A549 (cell line): Measurements from ENCODE around the gene DDX10. TPM values are rescaled to one million over a fixed set of nuclear protein-coding genes. Genes with fewer than 3 reads are reported as not detected.

ENCODE experiments used
- ATAC-seq, 2 experiments: fragments of 200-7000 bp in 1 of 2; fragments of >200 bp in 1 of 2; cut with Nextera tagmentation in 1 of 2; cut with Tn5 transposase in 1 of 2; 3 replicates each; pipeline versions ENCODE4 v1.8.0 to v1.9.1; 2018 to 2020; ENCODE audit warnings: mild to moderate bottlenecking in 1 of 2, moderate library complexity in 1 of 2
- CTCF ChIA-PET: fragments of 300-600 bp; sonication (Branson Sonifier 250); formaldehyde crosslinking; extraction: SDS; loops from one replicate; lab custom pipeline; 2021; ENCODE audit warnings: antibody characterized with exemption, inconsistent platforms; lab: Yijun Ruan, JAX
- POLR2A ChIA-PET: fragments of 350-600 bp; formaldehyde crosslinking; extraction: SDS; loops from one replicate; lab custom pipeline; 2021; ENCODE audit warnings: antibody characterized with exemption, inconsistent platforms; lab: Yijun Ruan, JAX
- DNase-seq, 2 experiments: peaks; one replicate each; pipeline versions ENCODE4 v3.0.0 to v3.0.0-alpha.2; 2011 to 2016; ENCODE audit warnings: low read depth in 1 of 2, low spot score in 1 of 2
- FAIRE-seq: peaks from 2 replicates; lab custom pipeline; 2011; peaks lifted over from hg19 to GRCh38; lab: Jason Lieb, UNC
- H3K27ac ChIP-seq, 2 experiments: fragments of >200 bp; sonication (Bioruptor Twin); formaldehyde crosslinking; 3 replicates each; pipeline ENCODE4 v1.5.1; 2016 to 2017
- H3K4me1 ChIP-seq: fragments of >200 bp; sonication (Bioruptor Twin); formaldehyde crosslinking; 3 replicates; pipeline ENCODE4 v1.6.1; 2016
- H3K4me2 ChIP-seq: fragments of >200 bp; sonication (Bioruptor Twin); formaldehyde crosslinking; 3 replicates; pipeline ENCODE4 v1.6.1; 2016
- H3K4me3 ChIP-seq: fragments of >200 bp; sonication (Bioruptor Twin); formaldehyde crosslinking; 3 replicates; pipeline ENCODE4 v1.5.1; 2016
- H3K9me3 ChIP-seq: fragments of >200 bp; sonication (Bioruptor Twin); formaldehyde crosslinking; 3 replicates; pipeline ENCODE4 v1.6.1; 2016
- ATOH8 ChIP-seq: fragments of 250-450 bp; sonication (Bioruptor Pico); IDR thresholded peaks from 2 replicates; pipeline ENCODE4 v1.5.0; 2020; ENCODE audit warnings: low read depth, mild to moderate bottlenecking, moderate library complexity
- CBX8 ChIP-seq: fragments of 200-600 bp; sonication (generic); IDR thresholded peaks from 2 replicates; pipeline ENCODE4 v1.6.1; 2016
- CEBPB ChIP-seq, 2 experiments: fragments of >200 bp in 1 of 2; sonication (Bioruptor Twin) in 1 of 2; formaldehyde crosslinking in 1 of 2; IDR thresholded peaks; 2 replicates each; pipeline ENCODE4 v1.6.1; 2012 to 2016
- CHD4 ChIP-seq: fragments of 200-600 bp; sonication (generic); IDR thresholded peaks from 2 replicates; pipeline ENCODE4 v1.6.1; 2016; ENCODE audit warnings: antibody characterized with exemption, mild to moderate bottlenecking, borderline replicate concordance
- CTCF ChIP-seq: fragments of >200 bp; sonication (Bioruptor Twin); formaldehyde crosslinking; IDR thresholded peaks from 3 replicates; pipeline ENCODE4 v1.5.1; 2016
- E2F6 ChIP-seq: IDR thresholded peaks from 2 replicates; pipeline ENCODE4 v1.6.1; 2012; ENCODE audit warnings: low read depth, borderline replicate concordance
- EHF ChIP-seq: fragments of 250-450 bp; sonication (Bioruptor Pico); IDR thresholded peaks from 2 replicates; pipeline ENCODE4 v1.5.0; 2020; ENCODE audit warnings: mild to moderate bottlenecking
- FOSL2 ChIP-seq, 2 experiments: fragments of 450-650 bp in 1 of 2; fragments of >200 bp in 1 of 2; sonication (Bioruptor Twin) in 1 of 2; formaldehyde crosslinking; IDR thresholded peaks; 2 replicates each; pipeline versions ENCODE4 v1.5.0 to v1.6.1; 2016 to 2020; ENCODE audit warnings: mild to moderate bottlenecking in 1 of 2, moderate library complexity in 1 of 2
- HDAC2 ChIP-seq: fragments of 200-600 bp; sonication (generic); IDR thresholded peaks from 2 replicates; pipeline ENCODE4 v1.6.1; 2016
- HEYL ChIP-seq: fragments of 250-450 bp; sonication (Bioruptor Pico); IDR thresholded peaks from 2 replicates; pipeline ENCODE4 v1.8.0; 2021; ENCODE audit warnings: mild to moderate bottlenecking, moderate library complexity
- KDM5A ChIP-seq: fragments of 200-600 bp; sonication (generic); IDR thresholded peaks from 2 replicates; pipeline ENCODE4 v1.6.1; 2016; ENCODE audit warnings: antibody characterized with exemption, mild to moderate bottlenecking
- MAFK ChIP-seq: fragments of 450-650 bp; IDR thresholded peaks from 2 replicates; pipeline ENCODE4 v1.6.1; 2014; ENCODE audit not compliant: partially characterized antibody
- MYC ChIP-seq: IDR thresholded peaks from 2 replicates; pipeline ENCODE4 v1.6.1; 2012; ENCODE audit warnings: mild to moderate bottlenecking, inconsistent platforms, low read length, improper control_type of control experiment, borderline replicate concordance
- NFE2L2 ChIP-seq: fragments of 150-350 bp; conservative IDR thresholded peaks from 2 replicates; pipeline ENCODE4 v1.6.1; 2014; ENCODE audit warnings: low read length
- RAD21 ChIP-seq, 2 experiments: fragments of >200 bp in 1 of 2; sonication (Bioruptor Twin) in 1 of 2; formaldehyde crosslinking in 1 of 2; IDR thresholded peaks in 1 of 2; conservative IDR thresholded peaks in 1 of 2; 2 replicates in 1 of 2; 3 replicates in 1 of 2; pipeline ENCODE4 v1.6.1; 2012 to 2018; ENCODE audit warnings: inconsistent platforms in 1 of 2
- REST ChIP-seq: fragments of 200-600 bp; sonication (generic); IDR thresholded peaks from 2 replicates; pipeline ENCODE4 v1.6.1; 2016; ENCODE audit warnings: antibody characterized with exemption, mild to moderate bottlenecking, moderate library complexity
- RFX5 ChIP-seq: fragments of 450-650 bp; IDR thresholded peaks from 2 replicates; pipeline ENCODE4 v1.7.1; 2014; ENCODE audit warnings: antibody characterized with exemption, mild to moderate bottlenecking, moderate library complexity
- RNF2 ChIP-seq: fragments of 200-600 bp; sonication (generic); IDR thresholded peaks from 2 replicates; pipeline ENCODE4 v1.6.1; 2016; ENCODE audit warnings: low read depth, mild to moderate bottlenecking, antibody characterized with exemption, moderate library complexity, borderline replicate concordance
- SMC3 ChIP-seq: fragments of >200 bp; sonication (Bioruptor Twin); formaldehyde crosslinking; IDR thresholded peaks from 3 replicates; pipeline ENCODE4 v1.6.1; 2018; ENCODE audit warnings: inconsistent platforms
- ZNF302 ChIP-seq: fragments of 250-450 bp; sonication (Bioruptor Pico); IDR thresholded peaks from 2 replicates; pipeline ENCODE4 v1.9.0; 2021; ENCODE audit warnings: inconsistent platforms, mild to moderate bottlenecking, moderate library complexity
- ZSCAN20 ChIP-seq: fragments of 250-450 bp; sonication (Bioruptor Pico); IDR thresholded peaks from 2 replicates; pipeline ENCODE4 v1.8.0; 2022; ENCODE audit warnings: mild to moderate bottlenecking, moderate library complexity
- WGBS: methylation state at CpG from one replicate; pipeline ENCODE4 v1.1.6; 2017; ENCODE audit errors: missing lambda C conversion rate; 5-methylcytosine and 5-hydroxymethylcytosine counted together
- polyA plus RNA-seq, 4 experiments: library from polyadenylated mRNA; depleted of rRNA in 3 of 4; stranded (reverse); fragments of >200 nt; fragmentation: RNase III in 1 of 4; extraction: RNeasy Plus Mini Kit Qiagen cat#74134 plus additional on column Dnase treatment in 1 of 4; gene quantifications; 2 replicates in 3 of 4; 3 replicates in 1 of 4; pipeline ENCODE4 v1.2.3, GENCODE V29; 2011 to 2017

DDX10 gene
- polyA plus RNA-seq, 2 of the 4 experiments (the other 2 are of a cell fraction): 46.0 to 189 TPM

GRCh38 chr11:108647701-108648527 lies 17.0 kb upstream of the DDX10 start:
- DNase-seq (peak; percentile 18 to 66), FAIRE-seq (no peak), ATAC-seq (peak; percentile 94 to 97)
- POLR2A ChIA-PET: no interaction called here
- H3K27ac ChIP-seq: no peak overlapping the region
- no peaks in the 10 kb centered on the region for H3K4me1 ChIP-seq
- 70% methylated on average over 8 of the region's 9 CpGs for WGBS
- no peak overlapping the region for H3K4me2 ChIP-seq
- no peak overlapping the region for H3K4me3 ChIP-seq
- CTCF ChIA-PET: interaction anchor here (0.7 to 2.1 kb wide), 17 partner anchors 12 to 552 kb away, joined by 3 to 9 read pairs (median 4); partner anchors contain the start of gene DDX10
- TF ChIP-seq ZSCAN20 (CRISPR knock-in tag) (no peak), CEBPB (IDR thresholded peaks at IDR 0.05) (no peak), HDAC2 (no peak), CBX8 (no peak), NFE2L2 (no peak), ATOH8 (CRISPR knock-in tag) (no peak), RNF2 (no peak), CHD4 (no peak), MAFK (no peak), KDM5A (no peak), CTCF (peak; percentile 78), EHF (CRISPR knock-in tag) (no peak), ZNF302 (CRISPR knock-in tag) (no peak), E2F6 (no peak), RFX5 (peak; percentile 53; the same call in 1 of the 2 replicates), FOSL2 (IDR thresholded peaks at IDR 0.05) (no peak), FOSL2 (CRISPR knock-in tag; IDR thresholded peaks at IDR 0.05) (no peak), RAD21 (conservative IDR thresholded peaks at IDR 0.05 in 1 of 2, IDR thresholded peaks at IDR 0.05 in 1 of 2) (peak; percentile 90 to 93), HEYL (no peak), MYC (no peak), SMC3 (peak; percentile 88), REST (no peak)
- 0 out of 3 replicates have a peak, but pooled peaks cover under 1% of the 10 kb centered on the region for H3K9me3 ChIP-seq
